Gastroesophageal sphincter (tissue), 3 donors: Measurements from ENCODE around the gene PAK1.

Experiments used
- CTCF ChIP-seq, 4 experiments: fragments of 200-600 bp in 2 of 4; fragments of 450-650 bp in 2 of 4; sonication (generic) in 1 of 4; IDR thresholded peaks; one replicate each; pipeline ENCODE4 v1.5.1; 2017 to 2019; ENCODE audit warnings: antibody characterized with exemption in 4 of 4, mild to moderate bottlenecking in 2 of 4, moderate library complexity in 2 of 4
- POLR2A ChIP-seq, 2 donors: fragments of 450-650 bp; IDR thresholded peaks; one replicate each; pipeline ENCODE4 v1.6.1; 2017; ENCODE audit warnings: antibody characterized with exemption in 2 of 2, mild to moderate bottlenecking in 2 of 2, moderate library complexity in 1 of 2
- POLR2AphosphoS5 ChIP-seq: sonication (generic); formaldehyde crosslinking; IDR thresholded peaks from one replicate; pipeline ENCODE4 v1.6.1; 2017; ENCODE audit warnings: antibody characterized with exemption

DNA sequence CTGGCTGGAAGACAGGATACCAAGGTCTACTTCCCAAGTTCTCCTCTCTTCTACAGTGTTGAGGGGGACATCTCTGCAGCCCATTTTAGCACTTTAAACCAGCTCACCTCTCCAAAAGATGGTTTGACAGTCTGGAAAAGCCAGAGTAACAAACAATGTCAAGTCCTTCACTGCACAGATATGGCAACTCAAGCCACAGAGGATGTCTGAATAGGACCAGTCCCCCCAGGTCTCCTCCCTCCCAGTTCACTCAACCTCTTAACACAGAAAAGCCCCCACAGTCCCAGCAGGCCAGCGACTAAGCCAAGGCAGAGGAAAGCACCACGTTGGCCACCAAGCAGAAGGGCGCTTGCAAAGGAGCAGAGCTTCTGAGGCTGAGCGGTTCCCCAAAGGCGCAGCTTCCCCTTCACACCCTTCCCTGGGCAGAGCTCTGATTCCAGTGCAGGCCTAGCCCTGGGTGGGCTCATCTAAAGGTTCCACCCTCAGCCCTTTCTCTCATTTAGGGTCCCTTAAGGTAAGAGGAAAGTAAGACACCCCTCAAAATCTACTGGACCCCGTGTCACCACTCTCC is 62.7 kb downstream of the PAK1 start:
- TF ChIP-seq POLR2A (IDR thresholded peaks at IDR 0.05) = no peak
- TF ChIP-seq CTCF (IDR thresholded peaks at IDR 0.05) = no peak
- no peak for TF ChIP-seq POLR2AphosphoS5
